Sigmoid colon (tissue), 7 donors: ENCODE data around the gene BTNL3. TPM values are rescaled to one million over a fixed set of nuclear protein-coding genes. Genes with fewer than 3 reads are reported as not detected.

Experiments used
- DNase-seq: peaks from one replicate; pipeline ENCODE4 v3.0.0-alpha.2; 2019
- H3K27ac ChIP-seq, 4 donors: fragments of 200-600 bp; sonication (generic); one replicate each; pipeline ENCODE4 v1.5.1; 2016 to 2019; ENCODE audit warnings: mild to moderate bottlenecking in 1 of 4
- H3K27me3 ChIP-seq, 3 donors: fragments of 200-600 bp; sonication (generic); one replicate each; pipeline ENCODE4 v1.5.1; 2019; ENCODE audit warnings: mild to moderate bottlenecking in 1 of 3
- H3K36me3 ChIP-seq, 4 donors: fragments of 200-600 bp; sonication (generic); one replicate each; pipeline ENCODE4 v1.5.1; 2016 to 2019
- H3K4me1 ChIP-seq, 4 donors: fragments of 200-600 bp; sonication (generic); one replicate each; pipeline ENCODE4 v1.5.1; 2017 to 2019
- H3K4me3 ChIP-seq, 4 donors: fragments of 200-600 bp; sonication (generic); one replicate each; pipeline ENCODE4 v1.5.1; 2017 to 2019; ENCODE audit warnings: mild to moderate bottlenecking in 2 of 4, moderate library complexity in 1 of 4
- H3K9me3 ChIP-seq, 4 donors: fragments of 200-600 bp in 3 of 4; sonication (generic) in 3 of 4; one replicate each; pipeline versions ENCODE4 v1.5.1 to v1.6.1; 2013 to 2019
- EP300 ChIP-seq, 4 donors: sonication (generic); formaldehyde crosslinking; IDR thresholded peaks; one replicate each; pipeline ENCODE4 v1.6.1; 2017; ENCODE audit warnings: antibody characterized with exemption in 4 of 4
- POLR2A ChIP-seq, 2 donors: fragments of 450-650 bp; IDR thresholded peaks; one replicate each; pipeline ENCODE4 v1.6.1; 2016; ENCODE audit warnings: antibody characterized with exemption in 2 of 2, mild to moderate bottlenecking in 2 of 2, moderate library complexity in 2 of 2
- POLR2AphosphoS5 ChIP-seq, 4 donors: sonication (generic); formaldehyde crosslinking; IDR thresholded peaks; one replicate each; pipeline ENCODE4 v1.6.1; 2017; ENCODE audit warnings: antibody characterized with exemption in 4 of 4
- WGBS, 2 donors: extraction: QIAGEN DNeasy Blood & Tissue Kit; methylation state at CpG; one replicate each; pipeline ENCODE4 v1.1.7; 2013; 5-methylcytosine and 5-hydroxymethylcytosine counted together
- intact Hi-C: fragments of 100-400 bp; cut with DNase I; formaldehyde crosslinking; loops from one replicate; pipeline ENCODE4 v1.15.1; 2023
- polyA plus RNA-seq, 3 donors: library from polyadenylated mRNA; stranded (reverse); fragments of 200-250 nt; gene quantifications; one replicate each; pipeline ENCODE4 v1.2.3, GENCODE V29; 2013
- small RNA-seq, 3 donors: library from RNA; depleted of rRNA; stranded (forward); fragments of <200 nt; gene quantifications; one replicate each; pipeline ENCODE3, GENCODE V24; 2016
- total RNA-seq, 4 donors: library from RNA; depleted of rRNA; stranded (reverse); fragments of >200 nt; gene quantifications; one replicate each; pipeline ENCODE4 v1.1.0, GENCODE V29; 2016
- TF ChIP-seq, protein P1 (sequence below), 4 experiments: fragments of 450-650 bp in 3 of 4; fragments of 200-600 bp in 1 of 4; IDR thresholded peaks; one replicate each; pipeline ENCODE4 v1.5.1; 2016 to 2019; ENCODE audit warnings: antibody characterized with exemption in 4 of 4, mild to moderate bottlenecking in 3 of 4, moderate library complexity in 2 of 4
- donor health status: healthy with polysubstance abuse.
- donor health status: Bipolar disorder and iron deficiency.
- donor health status: healthy.

Gene BTNL3
- total and polyA plus RNA-seq, 7 donors = 0.36 to 25.6 (median 18.1) TPM; not detected in 3

DNA sequence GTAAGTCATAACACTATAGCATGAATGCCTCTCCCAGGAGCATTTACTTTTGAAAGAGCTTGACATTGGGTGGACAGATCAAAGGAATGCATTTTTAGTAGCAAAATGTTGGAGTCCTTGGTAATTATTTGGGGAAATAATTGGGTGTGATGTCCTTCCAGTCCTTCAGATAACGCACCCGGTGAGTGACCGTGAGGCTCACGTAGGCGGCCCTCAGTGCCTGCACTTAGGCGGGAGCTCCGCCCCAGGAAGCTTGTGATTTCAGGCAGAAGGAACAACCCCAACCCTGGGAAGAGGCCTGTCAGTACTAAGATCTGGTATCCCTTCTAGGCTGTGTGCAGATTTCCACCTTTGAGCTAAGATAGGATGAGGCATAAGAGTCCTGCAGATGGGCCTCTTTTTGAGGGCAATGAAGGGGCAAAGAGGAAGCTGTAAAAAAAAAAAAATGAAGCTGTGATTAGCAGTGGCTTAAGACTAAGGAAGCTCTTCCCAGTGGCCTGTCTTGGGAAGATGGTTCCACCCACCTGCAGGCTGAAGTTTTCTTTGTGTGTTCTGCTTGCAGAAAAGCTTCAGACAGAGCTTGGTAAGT is 66.3 kb downstream of the BTNL3 start:
- no peak for DNase-seq
- no peaks in the 10 kb centered on the region for H3K9me3 ChIP-seq
- H3K36me3 ChIP-seq = no peaks in the 10 kb centered on the region
- WGBS, 2 donors = 54 to 73% methylated on average over 7 of the region's 7 CpGs
- TF ChIP-seq, protein P1, sequence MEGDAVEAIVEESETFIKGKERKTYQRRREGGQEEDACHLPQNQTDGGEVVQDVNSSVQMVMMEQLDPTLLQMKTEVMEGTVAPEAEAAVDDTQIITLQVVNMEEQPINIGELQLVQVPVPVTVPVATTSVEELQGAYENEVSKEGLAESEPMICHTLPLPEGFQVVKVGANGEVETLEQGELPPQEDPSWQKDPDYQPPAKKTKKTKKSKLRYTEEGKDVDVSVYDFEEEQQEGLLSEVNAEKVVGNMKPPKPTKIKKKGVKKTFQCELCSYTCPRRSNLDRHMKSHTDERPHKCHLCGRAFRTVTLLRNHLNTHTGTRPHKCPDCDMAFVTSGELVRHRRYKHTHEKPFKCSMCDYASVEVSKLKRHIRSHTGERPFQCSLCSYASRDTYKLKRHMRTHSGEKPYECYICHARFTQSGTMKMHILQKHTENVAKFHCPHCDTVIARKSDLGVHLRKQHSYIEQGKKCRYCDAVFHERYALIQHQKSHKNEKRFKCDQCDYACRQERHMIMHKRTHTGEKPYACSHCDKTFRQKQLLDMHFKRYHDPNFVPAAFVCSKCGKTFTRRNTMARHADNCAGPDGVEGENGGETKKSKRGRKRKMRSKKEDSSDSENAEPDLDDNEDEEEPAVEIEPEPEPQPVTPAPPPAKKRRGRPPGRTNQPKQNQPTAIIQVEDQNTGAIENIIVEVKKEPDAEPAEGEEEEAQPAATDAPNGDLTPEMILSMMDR (IDR thresholded peaks at IDR 0.05) = no peak
- TF ChIP-seq POLR2AphosphoS5 (IDR thresholded peaks at IDR 0.05) = no peak
- no peak for TF ChIP-seq POLR2A (IDR thresholded peaks at IDR 0.05)
- TF ChIP-seq EP300 (IDR thresholded peaks at IDR 0.05) = no peak
- H3K4me3 ChIP-seq = no peak overlapping the region
- H3K27me3 ChIP-seq = peaks cover 35 to 100% (median 77%) of the 10 kb centered on the region in 3 donors
- H3K4me1 ChIP-seq = peaks cover 0 to 23% (median 18%) of the 10 kb centered on the region in 4 donors
- H3K27ac ChIP-seq = no peak overlapping the region
- intact Hi-C loops = no loop called here

Small RNAs within 50 kb of the gene (small RNA-seq; reads per million reads assigned to genes)
- gene MIR8089 (0 reads per million in 3 donors), gene RNU6-1036P (0 reads per million in 3 donors), gene RPS29P12 (0 reads per million in 3 donors)

Other genes starting within 250 kb of the BTNL3 start
- gene OR2Y1, start 248.8 kb upstream of the BTNL3 start, total RNA-seq = not detected
- gene OR2Y1, start 248.8 kb upstream of the BTNL3 start, polyA plus RNA-seq = not detected
- 100 to 1,000 TPM in 3 of 4 donors, 10 to 100 TPM in 1; 94.5 to 149 (median 121) TPM for gene MGAT1, start 186.0 kb upstream of the BTNL3 start, total RNA-seq
- 100 to 1,000 TPM in 1 of 3 donors, 10 to 100 TPM in 2; 41.4 to 134 (median 71.2) TPM for gene MGAT1, start 186.0 kb upstream of the BTNL3 start, polyA plus RNA-seq
- gene ZFP62, start 127.6 kb upstream of the BTNL3 start, total RNA-seq = 10 to 100 TPM; 18.7 to 34.6 (median 27.3) TPM
- gene ZFP62, start 127.6 kb upstream of the BTNL3 start, polyA plus RNA-seq = 10 to 100 TPM; 12.9 to 23.7 (median 16.2) TPM
- under 1 TPM in 2 of 4 donors, not detected in 2; 0.27 to 0.71 TPM for gene BTNL8, start 89.7 kb upstream of the BTNL3 start, total RNA-seq
- 10 to 100 TPM; 15.6 to 32.2 (median 16.0) TPM for gene BTNL8, start 89.7 kb upstream of the BTNL3 start, polyA plus RNA-seq
- 10 to 100 TPM in 1 of 4 donors, 1 to 10 TPM in 3; 4.2 to 34.9 (median 7.1) TPM for gene BTNL9, start 51.4 kb downstream of the BTNL3 start, total RNA-seq
- 1 to 10 TPM in 2 of 3 donors, under 1 TPM in 1; 0.46 to 5.0 (median 1.8) TPM for gene BTNL9, start 51.4 kb downstream of the BTNL3 start, polyA plus RNA-seq
- gene OR2V1, start 142.3 kb downstream of the BTNL3 start, total RNA-seq = not detected
- gene OR2V1, start 142.3 kb downstream of the BTNL3 start, polyA plus RNA-seq = not detected
- gene OR2V2, start 158.7 kb downstream of the BTNL3 start, total RNA-seq = not detected
- gene OR2V2, start 158.7 kb downstream of the BTNL3 start, polyA plus RNA-seq = not detected
- 1 to 10 TPM in 3 of 4 donors, under 1 TPM in 1; 0.55 to 2.1 (median 1.1) TPM for gene TRIM7, start 216.3 kb downstream of the BTNL3 start, total RNA-seq
- gene TRIM7, start 216.3 kb downstream of the BTNL3 start, polyA plus RNA-seq = 1 to 10 TPM in 2 of 3 donors, under 1 TPM in 1; 0.60 to 5.3 (median 3.2) TPM
- gene TRIM41, start 234.4 kb downstream of the BTNL3 start, total RNA-seq = 10 to 100 TPM in 2 of 4 donors, 1 to 10 TPM in 2; 8.2 to 15.3 (median 11.8) TPM
- gene TRIM41, start 234.4 kb downstream of the BTNL3 start, polyA plus RNA-seq = 10 to 100 TPM; 13.2 to 25.3 (median 19.0) TPM